SJCRH30 (cell line): ENCODE data around the gene RBM23. TPM values are rescaled to one million over a fixed set of nuclear protein-coding genes. Genes with fewer than 3 reads are reported as not detected.

Source experiments
- DNase-seq, 2 experiments: peaks; one replicate each; pipeline ENCODE4 v3.0.0-alpha.2; 2015 to 2020
- H3K27ac ChIP-seq: fragments of 250-450 bp; sonication (Bioruptor Pico); 2 replicates; pipeline ENCODE4 v1.5.1; 2020; ENCODE audit warnings: mild to moderate bottlenecking, moderate library complexity
- H3K27me3 ChIP-seq: fragments of 250-450 bp; sonication (Bioruptor Pico); 2 replicates; pipeline ENCODE4 v1.5.1; 2020; ENCODE audit warnings: mild to moderate bottlenecking, moderate library complexity
- H3K36me3 ChIP-seq: fragments of 250-450 bp; sonication (Bioruptor Pico); 2 replicates; pipeline ENCODE4 v1.5.1; 2020; ENCODE audit warnings: mild to moderate bottlenecking, moderate library complexity
- H3K4me1 ChIP-seq: fragments of 250-450 bp; sonication (Bioruptor Pico); 2 replicates; pipeline ENCODE4 v1.5.1; 2020; ENCODE audit warnings: mild to moderate bottlenecking, moderate library complexity
- H3K4me3 ChIP-seq: fragments of 250-450 bp; sonication (Bioruptor Pico); 2 replicates; pipeline ENCODE4 v1.5.1; 2020; ENCODE audit warnings: mild to moderate bottlenecking, moderate library complexity
- H3K9me3 ChIP-seq: fragments of 250-450 bp; sonication (Bioruptor Pico); replicated peaks from 2 replicates; pipeline ENCODE4 v1.5.1; 2020; ENCODE audit warnings: mild to moderate bottlenecking, moderate library complexity
- total RNA-seq: library from RNA; depleted of rRNA; stranded (reverse); fragments of >200 nt; shearing (Covaris generic); gene quantifications from 2 replicates; pipeline ENCODE4 v1.2.3, GENCODE V29; 2014

The RBM23 gene
- total RNA-seq, 1 experiment from 2014 or later, result 83.8 TPM

GRCh38 chr14:22885975-22886374 is 33.0 kb downstream of the RBM23 start:
- Histone ChIP-seq H3K4me1 (peaks cover 4% of the 10 kb centered on the region; the same call in 1 of the 2 replicates), H3K36me3 (no peaks in the 10 kb centered on the region), H3K4me3 (no peak overlapping the region), H3K27ac (no peak overlapping the region), H3K9me3 (no peaks in the 10 kb centered on the region), H3K27me3 (no peaks in the 10 kb centered on the region)
- no peak for DNase-seq

- H3K9me3 ChIP-seq, result no peaks in the 10 kb centered on the region
- H3K4me1 ChIP-seq, result peaks cover 4% of the 10 kb centered on the region; the same call in 1 of the 2 replicates
- no peak for DNase-seq
- no peaks in the 10 kb centered on the region for H3K27me3 ChIP-seq
- H3K27ac ChIP-seq, result no peak overlapping the region
- no peaks in the 10 kb centered on the region for H3K36me3 ChIP-seq
- H3K4me3 ChIP-seq, result no peak overlapping the region
Measured at GRCh38 chr14:22884738-22885523, 34.0 kb downstream of the RBM23 start.

- DNase-seq, result no peak
- Histone ChIP-seq H3K4me3 (no peak overlapping the region), H3K36me3 (no peaks in the 10 kb centered on the region), H3K9me3 (no peaks in the 10 kb centered on the region), H3K4me1 (peaks cover 4% of the 10 kb centered on the region; the same call in 1 of the 2 replicates), H3K27ac (no peak overlapping the region), H3K27me3 (no peaks in the 10 kb centered on the region)
Measured at GRCh38 chr14:22884076-22884737, 34.7 kb downstream of the RBM23 start.

- no peaks in the 10 kb centered on the region for H3K36me3 ChIP-seq
- no peak within 1 kb of the TSS for H3K27ac ChIP-seq
- H3K4me1 ChIP-seq, result peaks cover 4% of the 10 kb centered on the region
- H3K27me3 ChIP-seq, result no peaks in the 10 kb centered on the region
- no peak within 1 kb of the TSS for H3K4me3 ChIP-seq
- no peaks in the 10 kb centered on the region for H3K9me3 ChIP-seq
- DNase-seq, result peak in 1 of 2 experiments; percentile 29
Measured at GRCh38 chr14:22883173-22883976, 35.6 kb downstream of the RBM23 start, which contains the start of gene REM2. Gene REM2, plus strand, starts transcription at chr14:22883222. Its CDS starts 66 bp downstream, at chr14:22883288.

GRCh38 chr14:22882529-22883172 is 36.3 kb downstream of the RBM23 start:
- Histone ChIP-seq H3K4me1 (peaks cover 4% of the 10 kb centered on the region), H3K36me3 (no peaks in the 10 kb centered on the region), H3K9me3 (no peaks in the 10 kb centered on the region), H3K27ac (no peak overlapping the region), H3K4me3 (no peak overlapping the region), H3K27me3 (no peaks in the 10 kb centered on the region)
- DNase-seq, result peak; percentile 54 to 60

- Histone ChIP-seq H3K4me3 (no peak overlapping the region), H3K9me3 (no peaks in the 10 kb centered on the region), H3K36me3 (no peaks in the 10 kb centered on the region), H3K4me1 (peaks cover 4% of the 10 kb centered on the region), H3K27ac (no peak overlapping the region), H3K27me3 (no peaks in the 10 kb centered on the region)
- no peak for DNase-seq
Measured at GRCh38 chr14:22882064-22882463, 36.9 kb downstream of the RBM23 start.

GRCh38 chr14:22878271-22879246 is 40.4 kb downstream of the RBM23 start:
- no peaks in the 10 kb centered on the region for H3K36me3 ChIP-seq
- no peaks in the 10 kb centered on the region for H3K9me3 ChIP-seq
- DNase-seq, result peak; percentile 28 to 32
- no peak overlapping the region for H3K27ac ChIP-seq
- no peak overlapping the region for H3K4me3 ChIP-seq
- H3K4me1 ChIP-seq, result peaks cover 4% of the 10 kb centered on the region
- no peaks in the 10 kb centered on the region for H3K27me3 ChIP-seq

- H3K27me3 ChIP-seq, result no peaks in the 10 kb centered on the region
- H3K4me1 ChIP-seq, result no peaks in the 10 kb centered on the region; the same call in none of the 2 replicates
- no peak for DNase-seq
- H3K9me3 ChIP-seq, result no peaks in the 10 kb centered on the region
- H3K4me3 ChIP-seq, result no peak overlapping the region
- H3K27ac ChIP-seq, result no peak overlapping the region
- H3K36me3 ChIP-seq, result no peaks in the 10 kb centered on the region
Measured at GRCh38 chr14:22877000-22877501, 41.9 kb downstream of the RBM23 start.

GRCh38 chr14:22875748-22876319 is 43.1 kb downstream of the RBM23 start:
- no peaks in the 10 kb centered on the region for H3K36me3 ChIP-seq
- H3K4me1 ChIP-seq, result peaks cover under 1% of the 10 kb centered on the region
- H3K9me3 ChIP-seq, result no peaks in the 10 kb centered on the region
- no peak overlapping the region for H3K4me3 ChIP-seq
- no peaks in the 10 kb centered on the region for H3K27me3 ChIP-seq
- no peak overlapping the region for H3K27ac ChIP-seq
- DNase-seq, result no peak

- DNase-seq, result no peak
- Histone ChIP-seq H3K9me3 (no peaks in the 10 kb centered on the region), H3K36me3 (no peaks in the 10 kb centered on the region)
Measured at GRCh38 chr14:22875003-22875747, 43.8 kb downstream of the RBM23 start.

GRCh38 chr14:22872833-22873520 is 46.0 kb downstream of the RBM23 start:
- Histone ChIP-seq H3K9me3 (no peaks in the 10 kb centered on the region), H3K4me1 (peaks cover 4% of the 10 kb centered on the region; the same call in 1 of the 2 replicates), H3K27me3 (no peaks in the 10 kb centered on the region), H3K27ac (peak overlapping the region; percentile 3; the same call in 1 of the 2 replicates), H3K4me3 (peak overlapping the region; percentile 71), H3K36me3 (no peaks in the 10 kb centered on the region)
- no peak for DNase-seq

More at GRCh38 chr14:22875003-22875747, 43.8 kb downstream of the RBM23 start:
- peaks cover 4% of the 10 kb centered on the region for H3K4me1 ChIP-seq
- H3K27ac ChIP-seq, result no peak overlapping the region
- no peak overlapping the region for H3K4me3 ChIP-seq
- H3K27me3 ChIP-seq, result no peaks in the 10 kb centered on the region
